ENCODE measurements around the gene TSSK2.
"Not testable (repeated sequence)": the region's sequence is repeated elsewhere in the genome, so short reads cannot be mapped to it uniquely, and the experiment has no call there.

Gene TSSK2

DNA sequence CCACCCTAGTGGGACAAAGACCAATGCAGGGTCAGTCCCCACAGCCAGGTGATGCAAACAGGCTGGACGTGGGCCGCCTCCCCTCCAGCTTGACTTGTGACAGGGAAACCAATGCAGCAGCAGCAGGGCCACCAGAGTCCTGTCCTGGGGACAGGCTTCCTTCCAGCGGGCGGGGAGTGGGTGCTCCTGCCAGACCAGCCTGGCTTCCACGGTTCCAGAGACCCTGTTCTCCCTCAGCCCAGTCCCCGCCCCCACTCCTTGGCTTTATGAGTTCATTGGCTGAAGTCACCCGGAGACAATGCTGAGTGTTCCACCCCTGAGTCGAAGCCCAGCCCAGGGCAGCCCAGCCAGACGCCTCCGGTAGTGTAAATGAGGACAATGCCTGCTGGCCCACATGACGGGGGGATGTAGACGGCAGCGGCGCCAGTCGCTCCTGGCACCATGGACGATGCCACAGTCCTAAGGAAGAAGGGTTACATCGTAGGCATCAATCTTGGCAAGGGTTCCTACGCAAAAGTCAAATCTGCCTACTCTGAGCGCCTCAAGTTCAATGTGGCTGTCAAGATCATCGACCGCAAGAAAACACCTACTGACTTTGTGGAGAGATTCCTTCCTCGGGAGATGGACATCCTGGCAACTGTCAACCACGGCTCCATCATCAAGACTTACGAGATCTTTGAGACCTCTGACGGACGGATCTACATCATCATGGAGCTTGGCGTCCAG lies at the start of gene TSSK2:
TSSK2 (plus strand) TSS at position 350 of the 726 bp plus-strand sequence; CDS start at position 442, 92 bp downstream.
- no peak for DNase-seq (ENCODE audit: low read depth in 2 of 2)

GRCh38 chr22:19081351-19081750 lies 49.8 kb upstream of the TSSK2 start:
- no peak for DNase-seq (ENCODE audit: low read depth in 2 of 2)

DNA sequence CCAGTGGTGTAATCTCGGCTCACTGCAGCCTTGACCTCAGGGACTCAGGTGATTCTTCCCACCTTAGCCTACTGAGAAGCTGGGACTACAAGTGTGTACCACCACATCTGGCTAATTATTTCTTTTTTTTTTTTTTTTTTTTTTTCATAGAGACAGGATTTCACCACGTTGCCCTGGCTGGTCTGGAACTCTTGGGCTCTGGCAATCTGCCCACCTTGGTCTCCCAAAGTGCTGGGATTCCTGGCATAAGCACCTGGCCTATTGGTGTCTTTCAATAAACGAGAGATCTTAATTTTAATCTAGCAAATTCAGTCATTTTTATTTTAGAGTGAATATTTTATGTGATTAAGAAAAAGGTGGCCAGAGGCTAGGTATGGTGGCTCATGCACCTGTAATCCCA lies 49.0 kb upstream of the TSSK2 start:
- DNase-seq (ENCODE audit: low read depth in 2 of 2): no peak

- DNase-seq (ENCODE audit: low read depth in 2 of 2): no peak
Observed at GRCh38 chr22:19082793-19083192, 48.3 kb upstream of the TSSK2 start.

GRCh38 chr22:19084126-19084525 lies 47.0 kb upstream of the TSSK2 start:
- not testable (repeated sequence) for DNase-seq (ENCODE audit: low read depth in 2 of 2)

DNA sequence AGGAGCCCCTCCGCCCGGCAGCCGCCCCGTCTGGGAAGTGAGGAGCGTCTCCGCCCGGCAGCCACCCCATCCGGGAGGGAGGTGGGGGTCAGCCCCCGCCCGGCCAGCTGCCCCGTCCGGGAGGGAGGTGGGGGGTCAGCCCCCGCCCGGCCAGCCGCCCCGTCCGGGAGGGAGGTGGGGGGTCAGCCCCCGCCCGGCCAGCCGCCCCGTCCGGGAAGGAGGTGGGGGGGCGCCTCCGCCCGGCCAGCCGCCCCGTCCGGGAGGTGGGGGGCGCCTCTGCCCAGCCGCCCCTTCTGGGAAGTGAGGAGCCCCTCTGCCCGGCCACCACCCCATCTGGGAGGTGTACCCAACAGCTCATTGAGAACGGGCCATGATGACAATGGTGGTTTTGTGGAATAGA lies 46.5 kb upstream of the TSSK2 start:
- DNase-seq (ENCODE audit: low read depth in 2 of 2): not testable (repeated sequence)

DNA sequence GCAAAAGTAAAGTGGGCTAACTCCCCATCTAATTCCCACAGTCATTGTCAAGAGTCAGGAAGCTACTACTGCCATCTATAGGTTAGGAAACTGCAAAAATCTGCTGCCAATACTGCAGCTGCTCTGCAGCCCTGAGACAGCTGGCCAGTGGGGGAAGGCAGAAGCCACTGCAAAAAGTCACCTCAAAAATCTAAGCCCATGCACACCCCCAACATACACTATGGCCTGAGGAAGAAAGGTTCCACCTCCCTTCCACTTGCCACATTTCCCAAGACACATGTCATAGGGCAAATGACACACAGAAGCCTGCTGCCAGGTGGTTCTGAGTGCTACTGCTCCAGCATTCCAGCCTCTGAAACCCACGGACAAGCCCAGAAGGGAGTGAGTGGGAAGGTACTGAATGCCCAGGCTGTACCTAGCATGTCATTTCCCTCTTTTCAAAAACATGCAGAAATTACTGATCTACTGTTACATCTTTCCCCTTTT lies 45.8 kb upstream of the TSSK2 start:
- DNase-seq (ENCODE audit: low read depth in 2 of 2): no peak

- no peak for DNase-seq (ENCODE audit: low read depth in 2 of 2)
Observed at GRCh38 chr22:19086417-19086816, 44.7 kb upstream of the TSSK2 start.

DNA sequence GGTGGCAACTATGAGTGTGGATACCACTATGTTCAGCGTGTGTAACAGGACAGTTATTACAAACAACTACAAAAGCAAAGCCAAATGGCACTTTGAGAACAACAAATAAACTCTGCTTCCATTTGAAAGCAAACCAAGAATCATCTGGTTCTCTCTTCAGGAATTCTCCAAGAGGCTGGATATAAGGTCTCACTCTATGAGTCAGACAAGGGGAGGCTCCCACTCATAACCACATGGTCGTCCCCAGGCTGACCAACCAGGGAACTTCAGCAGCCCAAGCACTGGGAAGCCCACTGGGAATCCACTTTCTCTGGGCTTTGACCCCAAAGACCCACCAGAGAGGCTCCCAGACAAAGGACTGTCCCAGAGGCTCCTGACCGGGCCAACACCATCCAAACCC lies 44.2 kb upstream of the TSSK2 start:
- no peak for DNase-seq (ENCODE audit: low read depth in 2 of 2)

DNA sequence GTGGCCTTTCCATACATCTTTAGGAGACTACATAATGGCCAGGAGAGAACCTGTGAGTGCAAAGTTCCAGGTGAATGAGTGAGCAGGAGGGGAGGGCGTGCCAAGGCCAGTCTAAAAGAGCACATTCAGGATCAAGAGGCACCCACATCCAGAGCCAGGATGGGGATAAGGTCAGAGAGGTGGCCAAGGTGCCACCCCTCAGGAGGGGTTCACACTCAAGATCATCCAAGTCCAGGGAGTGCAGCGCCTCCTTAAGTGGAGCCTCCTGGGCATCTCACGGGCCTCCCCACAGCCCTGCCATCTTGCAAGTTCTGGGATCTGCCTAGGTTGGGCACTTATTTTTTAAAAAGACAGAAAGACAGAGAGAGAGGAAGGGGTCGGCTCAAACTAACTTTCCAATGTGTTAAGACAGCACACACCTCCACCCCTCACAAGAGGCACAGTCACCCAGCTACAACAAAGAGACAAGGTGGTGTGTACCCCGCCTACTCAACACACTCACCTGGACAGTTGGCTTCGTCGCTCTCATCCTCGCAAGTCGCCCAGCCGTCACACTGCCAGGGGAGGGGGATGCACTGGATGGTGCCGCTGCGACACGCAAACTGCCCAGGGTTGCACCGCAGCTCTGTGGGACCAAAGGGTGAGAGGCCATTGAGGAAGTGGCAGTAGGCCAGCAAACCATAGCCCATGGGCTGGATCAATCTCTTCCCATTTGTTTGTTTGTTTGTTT lies 42.1 kb upstream of the TSSK2 start:
- DNase-seq (ENCODE audit: low read depth in 2 of 2): no peak

DNA sequence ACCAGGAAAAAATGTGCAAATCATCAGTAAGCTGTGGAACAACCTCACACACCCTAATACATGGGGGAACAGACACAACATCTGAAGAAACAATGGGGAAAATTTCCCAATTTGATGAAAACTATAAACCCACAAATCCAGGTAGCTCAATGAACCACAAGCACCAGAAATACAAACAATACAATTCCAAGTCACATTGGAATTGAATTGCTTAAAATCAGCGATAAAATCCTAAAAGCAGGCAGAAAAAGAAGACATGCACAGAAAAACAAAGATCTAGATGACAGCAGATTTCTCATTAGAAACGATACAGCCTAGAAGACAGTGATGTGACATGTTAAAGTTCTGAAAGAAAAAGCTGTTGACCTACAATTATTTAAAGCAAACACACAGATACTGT lies 40.9 kb upstream of the TSSK2 start:
- no peak for DNase-seq (ENCODE audit: low read depth in 2 of 2)

DNA sequence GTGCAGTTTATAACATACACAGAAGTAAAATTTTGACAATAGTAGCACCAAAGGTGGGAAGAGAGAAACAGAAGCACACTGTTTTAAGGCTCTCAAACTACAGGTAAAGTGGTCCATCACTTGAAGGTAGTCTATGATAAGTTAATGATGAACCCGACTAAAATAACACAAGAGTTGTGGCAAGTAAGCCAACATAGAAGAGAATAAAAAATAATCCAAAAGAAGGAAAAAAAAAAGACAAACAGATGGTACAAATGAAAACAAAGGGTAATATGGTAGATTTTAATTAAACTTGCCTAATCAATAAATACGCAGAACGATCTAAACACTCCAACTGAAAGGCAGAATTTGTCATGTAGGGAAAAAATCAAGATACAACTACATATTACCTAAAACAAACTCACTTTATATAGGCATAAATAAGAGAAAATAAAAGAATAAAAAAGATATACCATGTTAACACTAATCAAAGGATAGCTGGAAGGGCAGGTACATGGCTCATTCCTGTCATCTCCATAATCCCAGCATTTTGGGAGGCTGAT lies 40.5 kb upstream of the TSSK2 start:
- DNase-seq (ENCODE audit: low read depth in 2 of 2): no peak

DNA sequence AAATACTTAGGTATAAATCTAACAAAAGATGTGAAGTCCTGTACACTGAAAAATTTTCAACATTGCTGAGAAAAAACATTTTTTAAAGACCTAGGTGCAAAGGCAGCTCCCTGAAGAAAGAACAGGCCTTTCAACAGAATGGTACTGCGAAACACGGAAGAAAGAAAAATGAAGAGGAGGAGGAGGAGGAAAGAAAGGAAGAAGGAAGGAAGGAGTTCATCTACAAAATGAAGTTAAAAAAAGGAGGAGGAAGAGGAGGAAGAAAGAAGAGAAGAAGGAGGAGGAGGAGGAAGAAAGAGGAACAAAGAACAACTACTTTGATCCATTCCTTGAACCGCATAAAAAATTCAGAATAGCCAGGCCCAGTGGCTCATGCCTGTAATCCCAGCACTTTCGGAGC lies 38.4 kb upstream of the TSSK2 start:
- DNase-seq (ENCODE audit: low read depth in 2 of 2): no peak

- DNase-seq (ENCODE audit: low read depth in 2 of 2): no peak
Observed at GRCh38 chr22:19094393-19094997, 36.6 kb upstream of the TSSK2 start.

DNA sequence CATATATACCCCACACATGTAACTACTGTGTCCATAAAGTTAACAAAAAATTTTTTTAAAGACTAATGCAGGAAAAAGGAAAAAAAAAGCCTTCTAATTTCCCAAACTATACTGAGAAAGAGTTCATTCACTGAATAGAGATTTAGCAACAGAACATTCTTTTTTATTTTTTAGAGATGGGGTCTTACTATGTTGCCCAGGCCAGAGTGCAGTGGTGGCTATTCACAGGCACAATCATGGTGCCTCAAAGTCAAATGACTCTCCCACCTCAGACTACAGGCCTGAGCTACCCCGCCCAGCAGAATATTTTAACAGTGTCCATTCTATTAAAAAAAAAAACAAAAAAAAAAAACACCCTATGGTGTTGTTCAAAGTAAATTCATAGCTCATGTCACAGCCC lies 34.6 kb upstream of the TSSK2 start:
- DNase-seq (ENCODE audit: low read depth in 2 of 2): no peak

DNA sequence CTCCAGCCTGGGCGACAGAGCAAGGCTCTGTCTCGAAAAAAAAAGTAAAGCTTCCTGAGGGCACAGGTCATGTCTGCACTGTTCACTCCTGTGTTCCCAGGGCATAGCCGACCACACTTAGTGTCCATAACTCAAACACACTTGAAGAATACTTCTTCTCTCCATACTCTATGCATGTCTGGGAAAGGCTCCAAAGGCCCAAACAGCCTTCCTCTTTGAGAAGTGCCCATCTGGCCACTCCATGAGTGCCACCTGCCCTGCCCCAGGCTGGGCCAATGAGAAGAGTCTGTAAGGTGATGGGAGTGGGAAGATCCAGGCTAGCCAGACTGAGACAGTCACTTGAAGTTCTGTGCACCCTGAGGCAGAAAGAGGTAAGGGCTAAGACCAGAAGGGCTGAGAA lies 33.6 kb upstream of the TSSK2 start:
- no peak for DNase-seq (ENCODE audit: low read depth in 2 of 2)

- DNase-seq (ENCODE audit: low read depth in 2 of 2): no peak
Observed at GRCh38 chr22:19098157-19098556, 33.0 kb upstream of the TSSK2 start.

GRCh38 chr22:19103880-19104821 lies 27.0 kb upstream of the TSSK2 start:
- no peak for DNase-seq (ENCODE audit: low read depth in 2 of 2)

GRCh38 chr22:19105456-19105855 lies 25.7 kb upstream of the TSSK2 start:
- DNase-seq (ENCODE audit: low read depth in 2 of 2): no peak

GRCh38 chr22:19105867-19106802 lies 25.0 kb upstream of the TSSK2 start:
- DNase-seq (ENCODE audit: low read depth in 2 of 2): no peak
